GM18868 (cell line): ENCODE measurements around the gene NTRK1.

Experiments
- ATAC-seq: cut with Tn5 transposase; IDR thresholded peaks from one replicate; pipeline ENCODE4 v1.9.1; 2021; ENCODE audit warnings: mild to moderate bottlenecking, moderate library complexity; ENCODE audit not compliant: unreplicated experiment

NTRK1 gene

DNA sequence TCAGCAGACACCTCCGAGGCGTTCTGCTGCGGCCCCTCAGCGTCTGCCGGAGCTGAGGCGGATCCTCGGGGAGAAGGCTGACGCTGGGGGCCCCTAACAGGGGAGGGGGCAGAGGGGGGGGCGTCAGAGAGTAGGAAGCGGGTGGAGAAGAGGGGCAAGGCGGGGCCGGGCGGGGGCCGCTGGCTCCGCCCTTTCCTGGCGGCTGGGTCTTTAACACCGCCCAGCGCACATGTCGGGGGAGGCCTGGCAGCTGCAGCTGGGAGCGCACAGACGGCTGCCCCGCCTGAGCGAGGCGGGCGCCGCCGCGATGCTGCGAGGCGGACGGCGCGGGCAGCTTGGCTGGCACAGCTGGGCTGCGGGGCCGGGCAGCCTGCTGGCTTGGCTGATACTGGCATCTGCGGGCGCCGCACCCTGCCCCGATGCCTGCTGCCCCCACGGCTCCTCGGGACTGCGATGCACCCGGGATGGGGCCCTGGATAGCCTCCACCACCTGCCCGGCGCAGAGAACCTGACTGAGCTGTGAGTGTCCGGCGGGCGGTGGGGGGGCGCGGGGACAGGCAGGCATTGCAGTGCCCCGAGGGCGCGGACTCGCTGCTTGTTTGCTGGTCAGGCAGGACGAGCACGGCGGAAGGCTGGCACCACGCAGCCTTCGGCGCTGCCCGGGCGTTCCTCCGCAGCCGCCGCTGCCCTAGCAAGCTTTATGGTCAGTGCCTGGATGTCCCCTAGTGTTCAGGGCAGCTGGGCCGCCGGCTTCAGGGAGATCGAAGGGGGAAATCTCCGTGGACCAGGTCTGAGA lies at the start of gene NTRK1:
TSS of gene NTRK1 (plus strand) at position 238 of the 796 bp plus-strand sequence. CDS start at position 308, 70 bp downstream.
- no peak for ATAC-seq

DNA sequence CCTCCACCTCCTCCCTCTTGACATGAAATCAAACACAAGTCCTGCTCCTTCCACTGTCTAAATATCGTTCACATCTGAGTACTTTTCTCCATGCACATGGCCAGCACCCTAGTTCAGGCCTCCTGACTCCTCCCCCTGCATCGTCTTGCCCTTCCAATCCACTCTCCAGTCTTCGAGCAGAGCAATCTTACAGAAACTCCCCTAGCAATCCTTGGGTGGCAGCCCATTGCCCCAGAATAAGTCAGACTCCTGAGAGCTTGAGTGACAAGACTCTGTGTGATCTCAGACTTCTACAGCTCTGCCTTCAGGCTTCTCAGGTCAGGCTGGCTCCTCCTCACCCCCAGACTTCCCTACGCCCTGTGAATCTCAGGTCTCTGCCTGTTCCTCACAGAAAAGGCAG lies 49.5 kb upstream of the NTRK1 start:
- no peak for ATAC-seq

DNA sequence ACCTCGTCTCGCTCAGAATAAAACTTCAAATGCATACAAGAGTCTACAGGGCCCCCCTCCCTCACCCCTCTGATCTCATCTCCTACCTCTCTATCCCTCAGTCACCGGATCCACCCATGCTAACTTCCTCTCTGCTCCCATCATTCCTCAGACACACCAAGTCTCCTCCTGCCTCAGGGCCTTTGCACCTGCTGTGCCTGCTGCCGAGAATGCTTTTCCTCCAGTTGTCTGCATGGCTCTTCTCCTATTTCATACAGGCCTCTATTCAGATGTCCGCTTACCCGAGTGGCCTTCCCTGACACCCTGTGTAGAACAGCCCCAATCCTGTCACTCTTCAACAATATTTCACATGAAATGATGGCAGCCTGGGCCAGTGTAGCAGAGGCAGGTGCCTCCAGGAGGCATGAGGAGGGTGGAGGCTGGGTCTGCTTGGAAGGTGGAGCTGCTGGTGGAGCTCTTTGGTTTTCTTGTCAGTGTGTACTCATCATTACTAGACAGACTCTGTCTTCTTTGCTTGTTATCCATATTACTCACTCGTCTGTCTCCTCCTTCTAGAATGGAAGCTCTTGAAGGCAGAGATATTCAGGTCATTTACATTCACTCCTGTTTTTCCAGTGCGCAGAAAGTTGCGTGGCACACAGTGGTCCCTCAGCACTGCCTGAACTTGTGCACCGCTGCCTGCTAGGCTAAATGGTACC lies 48.2 kb upstream of the NTRK1 start:
- no peak for ATAC-seq

DNA sequence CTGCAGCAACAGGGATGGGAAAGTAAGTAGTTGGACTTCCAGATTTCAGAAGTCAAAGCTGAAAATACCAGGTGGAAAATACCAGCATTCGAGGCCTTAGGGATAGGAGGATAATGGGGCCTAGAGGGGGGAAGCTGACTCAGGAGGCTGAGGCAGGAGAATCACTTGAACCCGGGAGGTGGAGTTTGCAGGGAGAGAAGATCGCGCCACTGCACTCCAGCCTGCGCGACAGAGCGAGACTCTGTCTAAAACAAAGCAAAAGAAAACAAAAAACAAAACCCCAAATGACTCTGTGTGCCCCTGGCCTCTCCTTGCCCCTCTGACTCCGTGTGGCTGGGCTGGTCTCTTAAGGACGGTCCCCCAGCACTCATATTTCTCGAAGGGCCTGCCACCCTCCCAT lies 47.4 kb upstream of the NTRK1 start:
- ATAC-seq: no peak

DNA sequence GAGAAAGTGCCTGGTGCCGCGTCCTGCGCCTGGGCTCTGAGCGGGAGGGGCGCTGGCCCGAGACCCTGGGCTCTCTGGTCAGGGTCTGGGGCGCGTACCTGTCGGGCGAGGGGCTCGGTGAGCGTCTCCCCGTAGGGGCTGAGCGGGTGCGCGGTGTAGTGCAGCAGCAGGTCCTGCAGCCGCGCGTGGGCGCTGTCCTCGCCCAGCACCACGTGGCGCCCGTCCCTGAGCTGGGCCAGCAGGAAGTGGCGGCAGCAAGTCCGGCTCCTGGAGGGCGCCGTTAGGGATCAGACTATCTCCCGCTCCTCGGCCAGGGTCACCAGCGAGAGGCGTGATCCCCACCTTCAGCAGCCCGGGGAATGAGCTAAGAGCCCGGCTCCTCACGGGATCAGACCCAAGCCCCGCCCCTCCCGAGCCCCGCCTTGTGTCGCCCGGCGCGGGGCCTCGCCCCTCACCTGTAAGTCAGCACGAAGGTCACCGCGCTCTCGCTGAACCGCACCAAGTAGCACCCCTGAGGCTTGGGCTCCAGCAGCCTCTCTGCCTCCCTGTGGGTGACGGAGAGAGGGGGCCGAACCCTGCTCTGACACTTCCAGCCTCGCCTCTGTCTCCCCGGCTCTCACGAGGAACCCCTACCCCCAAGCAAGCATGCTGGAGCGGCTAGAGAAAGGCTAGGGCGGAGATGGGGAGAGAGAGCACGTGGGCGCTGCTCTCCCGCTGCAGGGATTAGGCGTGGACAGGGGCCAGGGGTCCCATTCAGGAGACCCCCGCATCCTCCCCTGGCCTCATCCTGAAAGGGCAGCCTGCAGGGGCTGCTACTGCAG lies 46.7 kb upstream of the NTRK1 start:
- peak; percentile 48 for ATAC-seq

DNA sequence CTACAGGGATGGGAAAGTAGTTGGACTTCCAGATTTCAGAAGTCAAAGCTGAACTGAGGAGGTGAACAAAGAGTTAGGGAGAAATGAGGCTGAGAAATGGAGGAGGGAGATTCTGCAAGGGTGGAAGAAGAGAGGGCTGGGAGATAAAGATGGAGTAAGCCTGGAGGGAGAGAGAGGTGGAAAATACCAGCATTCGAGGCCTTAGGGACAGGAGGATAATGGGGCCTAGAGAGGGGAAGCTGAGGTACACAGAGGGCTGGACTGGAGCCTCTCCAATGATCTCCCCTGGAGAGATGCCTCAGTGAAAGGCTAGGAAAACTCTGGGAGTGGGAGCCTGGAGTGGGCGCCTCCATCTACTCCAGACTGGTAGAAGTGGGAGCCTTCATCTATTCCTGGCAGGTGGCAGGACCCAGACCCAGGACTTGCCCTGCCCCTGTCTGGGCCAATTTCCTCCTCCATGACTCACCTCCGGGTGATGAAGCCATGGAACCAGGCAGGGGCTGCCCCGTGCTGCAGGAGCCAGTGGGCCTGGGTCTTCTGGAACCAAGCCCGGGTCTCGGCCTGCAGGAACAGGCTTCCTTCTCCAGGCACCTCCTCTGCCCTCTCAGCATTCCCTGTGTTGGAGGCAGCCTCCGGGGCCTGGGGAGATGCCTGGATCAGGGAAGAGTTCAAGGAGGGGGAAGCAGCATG lies 45.9 kb upstream of the NTRK1 start:
- ATAC-seq: no peak

DNA sequence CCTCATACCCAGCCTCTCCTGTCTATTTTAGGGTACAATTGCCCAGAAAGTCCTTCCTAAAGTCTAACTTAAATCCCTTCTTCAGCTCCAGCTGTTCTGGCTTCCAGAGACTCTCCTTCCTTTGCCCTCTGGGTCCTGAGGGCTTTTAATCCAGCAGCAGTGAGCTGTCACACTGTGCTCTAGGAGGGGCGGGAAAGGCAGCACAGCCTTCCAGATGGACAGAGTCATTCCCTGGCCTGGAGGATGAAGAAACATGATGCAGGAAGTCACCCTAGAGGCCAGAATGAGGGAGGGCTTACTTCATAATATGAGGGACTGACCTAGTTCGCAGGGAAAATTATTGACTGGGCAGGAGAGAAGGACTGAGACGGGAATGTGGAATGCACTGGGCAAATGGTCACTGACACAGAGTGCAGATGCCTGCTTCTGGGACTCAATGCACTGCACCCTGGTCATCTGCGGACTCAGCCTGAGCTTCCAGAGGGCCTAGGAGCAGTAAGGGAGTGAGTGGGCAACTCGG lies 45.3 kb upstream of the NTRK1 start:
- no peak for ATAC-seq

DNA sequence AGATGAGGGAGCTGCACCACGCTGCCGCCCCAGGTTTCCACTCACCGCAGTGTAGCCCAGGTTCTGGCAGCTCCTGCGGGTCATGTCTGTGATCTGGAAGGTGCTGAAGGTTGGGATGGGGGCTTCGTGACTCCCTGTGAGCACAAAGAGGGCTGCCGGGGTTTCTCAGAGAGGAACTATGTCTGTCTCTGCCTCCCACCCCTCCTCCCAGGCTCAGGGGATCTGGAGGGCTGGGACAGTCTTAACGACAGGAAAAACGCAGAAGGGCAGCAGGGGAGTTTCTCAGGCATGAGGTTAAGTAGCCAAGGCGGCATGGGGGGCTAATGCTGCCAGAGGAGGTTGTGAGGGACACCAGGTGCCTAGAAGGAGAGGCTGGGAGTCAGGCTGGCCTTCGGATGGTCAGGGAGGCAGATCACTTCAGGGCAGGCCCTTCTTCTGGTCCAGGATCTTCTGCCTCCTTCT lies 44.7 kb upstream of the NTRK1 start:
- no peak for ATAC-seq

DNA sequence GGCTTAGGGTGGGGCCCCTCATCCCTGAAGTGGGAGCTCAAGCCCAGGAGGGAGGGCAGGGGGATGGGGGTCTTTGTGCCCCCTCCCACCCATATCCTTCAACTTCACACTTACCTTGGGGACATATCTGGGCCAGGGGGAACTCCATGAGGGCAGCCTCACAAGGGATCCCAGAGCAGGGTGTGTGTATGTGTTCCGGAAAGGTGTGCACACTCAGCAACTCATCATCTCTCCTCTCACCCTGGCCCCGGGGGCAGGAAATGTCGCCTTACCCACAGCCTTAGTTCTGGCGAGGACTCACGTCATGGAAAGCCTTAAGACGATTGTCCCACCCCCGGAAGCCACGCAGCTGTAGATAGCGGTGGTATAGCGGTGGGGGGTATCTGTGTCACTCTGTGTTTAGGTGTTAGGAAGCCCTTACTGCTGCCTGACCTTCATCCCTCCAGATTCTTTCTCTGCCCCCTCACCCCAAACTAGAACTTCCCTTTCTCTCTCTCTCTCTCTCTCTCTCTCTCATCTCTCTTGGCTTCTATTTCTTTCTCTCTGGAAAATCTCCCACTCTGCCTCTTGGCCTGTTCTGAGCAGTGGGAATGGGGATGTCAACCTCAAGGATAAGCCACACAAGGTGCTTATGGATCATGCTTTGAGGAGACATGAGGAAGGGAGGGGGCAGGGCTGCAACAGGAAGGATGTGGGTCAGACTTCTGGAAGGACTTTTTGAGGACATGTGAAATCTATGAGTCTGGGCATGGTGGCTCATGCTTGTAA lies 43.9 kb upstream of the NTRK1 start, which contains the start of gene SH2D2A:
TSS of gene SH2D2A (minus strand) at position 288 of the 768 bp plus-strand sequence. CDS start at position 148, 140 bp downstream.
- peak; percentile 57 for ATAC-seq

DNA sequence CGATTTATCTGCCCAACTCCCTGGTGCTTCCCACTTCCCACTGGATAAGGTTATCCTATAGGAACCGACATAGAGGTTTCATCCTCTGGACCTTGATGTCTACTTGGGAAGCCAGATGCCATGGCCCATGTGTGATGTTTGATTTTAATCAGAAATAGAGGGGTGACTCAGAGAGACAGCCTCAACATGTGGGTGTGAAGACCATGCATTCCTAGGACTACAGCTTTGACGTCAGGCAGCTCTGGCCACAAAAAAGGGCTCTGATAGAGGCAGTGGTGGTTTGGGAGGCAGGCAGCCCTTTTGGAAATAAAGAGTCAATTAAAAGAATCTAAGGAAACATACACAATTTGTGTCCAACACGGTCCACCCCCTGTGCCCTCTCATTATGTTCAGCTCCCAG lies 38.9 kb upstream of the NTRK1 start:
- no peak for ATAC-seq

DNA sequence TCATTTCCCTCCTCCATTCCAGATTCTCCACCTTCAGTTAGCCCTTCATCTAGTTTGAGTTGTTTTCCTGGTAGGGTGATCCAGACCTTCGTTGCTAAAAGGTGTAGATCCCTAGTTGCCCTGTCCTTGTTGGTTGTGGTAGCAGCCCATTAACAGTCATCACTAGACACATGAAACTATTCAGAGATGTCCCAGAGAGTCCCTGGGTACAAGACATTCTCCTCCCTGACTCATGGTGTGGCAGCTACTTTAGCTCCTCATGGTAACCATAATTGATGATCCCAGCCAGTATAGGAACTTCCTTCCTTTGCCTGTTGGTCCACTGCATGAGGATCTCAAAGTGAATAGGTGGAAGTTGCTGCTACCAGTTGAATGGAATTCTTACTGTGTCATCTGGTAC lies 38.0 kb upstream of the NTRK1 start:
- ATAC-seq: no peak

DNA sequence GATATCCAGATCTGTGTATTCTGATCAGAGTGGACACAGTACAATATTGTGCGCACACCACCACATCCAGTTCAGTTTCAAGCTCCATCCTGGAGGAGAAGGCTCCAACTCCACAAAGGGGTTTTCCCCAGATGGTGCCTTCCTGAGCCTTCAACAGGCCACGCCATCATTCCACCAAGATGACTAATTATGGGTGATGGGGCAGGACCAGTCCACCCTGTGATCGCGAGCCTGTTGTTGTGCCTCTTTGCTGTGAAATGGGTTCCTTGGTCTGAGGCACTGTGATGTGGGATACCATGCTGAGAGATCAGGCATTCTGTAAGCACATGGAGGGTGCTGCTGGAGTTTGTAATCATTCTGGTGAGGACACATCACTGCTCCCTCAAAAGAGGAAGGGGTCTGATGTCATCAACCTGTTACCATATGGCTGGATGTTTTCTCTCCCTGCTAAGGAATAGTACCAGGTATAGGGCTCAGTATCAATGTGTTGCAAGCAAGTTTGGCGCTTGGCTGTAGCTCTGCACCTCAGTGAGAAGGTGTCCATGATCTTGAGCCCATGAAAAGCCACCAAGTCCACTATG lies 37.4 kb upstream of the NTRK1 start:
- no peak for ATAC-seq

DNA sequence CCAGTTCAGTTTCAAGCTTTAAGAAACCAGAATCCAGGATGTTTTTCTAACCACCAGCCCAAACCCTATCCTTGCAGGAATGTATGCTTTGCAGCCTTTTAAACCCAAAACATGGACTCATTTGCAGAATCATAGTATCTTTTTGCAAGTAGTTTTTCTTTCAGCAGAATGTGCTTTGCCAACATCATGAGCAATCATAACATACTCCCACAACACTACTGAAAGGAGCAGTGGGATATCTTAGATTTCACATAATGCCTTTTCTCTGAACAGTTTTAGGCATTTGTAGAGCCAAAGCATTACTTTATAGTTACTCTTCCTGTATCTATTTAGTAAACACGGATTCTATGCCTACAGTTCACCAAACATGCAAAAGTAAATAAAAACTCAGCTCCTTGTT lies 34.0 kb upstream of the NTRK1 start:
- ATAC-seq: no peak

DNA sequence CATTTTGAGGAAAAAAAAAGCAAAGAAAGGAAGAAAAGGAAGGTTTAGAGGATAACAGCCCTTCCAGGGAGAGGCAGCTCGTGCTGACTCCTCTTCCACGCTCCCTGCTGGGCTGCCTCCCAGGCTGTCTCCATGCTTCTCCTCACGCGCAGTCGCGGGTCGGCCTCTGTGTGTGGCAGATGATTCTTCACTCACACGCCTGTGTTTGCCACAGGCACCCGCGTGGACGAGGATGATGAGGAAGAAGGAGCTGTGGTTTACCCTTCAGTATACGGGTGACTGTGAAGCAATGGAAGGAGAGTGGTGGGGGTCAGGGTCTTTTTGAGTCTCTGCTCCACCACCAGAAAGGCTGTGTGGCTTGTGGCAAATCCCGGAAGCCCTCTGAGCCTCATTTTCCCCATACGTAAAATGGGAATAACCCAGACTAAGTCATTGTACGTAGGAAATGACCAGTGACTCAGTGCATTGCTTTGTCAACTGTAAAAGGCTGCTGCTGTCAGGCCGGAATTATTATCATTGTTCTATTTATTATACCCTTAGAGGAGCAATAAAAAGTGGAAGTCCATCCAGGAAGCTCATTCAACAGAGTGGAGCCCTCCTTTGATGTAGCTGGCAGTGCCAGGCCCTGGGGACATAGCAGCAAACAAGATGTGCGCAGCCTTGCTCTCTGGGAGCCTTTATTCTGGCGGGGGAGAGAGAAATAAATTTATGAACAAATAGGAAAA lies 32.1 kb upstream of the NTRK1 start:
- no peak for ATAC-seq

DNA sequence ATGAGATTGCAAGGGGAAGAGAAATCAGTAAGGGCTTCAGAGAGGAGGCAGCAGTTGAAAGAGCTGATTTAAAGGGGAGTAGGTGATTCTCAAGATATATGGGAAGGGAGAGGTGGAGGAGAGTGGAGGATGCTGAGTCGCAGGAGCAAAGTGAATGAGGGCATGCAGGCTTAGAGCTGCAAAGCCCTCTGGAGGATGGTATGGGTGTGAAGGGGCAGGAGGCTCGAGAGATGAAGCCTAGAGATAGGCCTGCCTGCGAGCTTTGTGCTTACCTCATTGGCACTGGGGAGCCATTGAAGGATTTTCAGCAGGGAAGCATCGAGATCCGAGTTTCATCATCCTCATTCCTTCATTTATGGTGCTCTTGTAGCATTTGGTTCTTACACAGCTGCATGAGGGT lies 28.2 kb upstream of the NTRK1 start:
- no peak for ATAC-seq

DNA sequence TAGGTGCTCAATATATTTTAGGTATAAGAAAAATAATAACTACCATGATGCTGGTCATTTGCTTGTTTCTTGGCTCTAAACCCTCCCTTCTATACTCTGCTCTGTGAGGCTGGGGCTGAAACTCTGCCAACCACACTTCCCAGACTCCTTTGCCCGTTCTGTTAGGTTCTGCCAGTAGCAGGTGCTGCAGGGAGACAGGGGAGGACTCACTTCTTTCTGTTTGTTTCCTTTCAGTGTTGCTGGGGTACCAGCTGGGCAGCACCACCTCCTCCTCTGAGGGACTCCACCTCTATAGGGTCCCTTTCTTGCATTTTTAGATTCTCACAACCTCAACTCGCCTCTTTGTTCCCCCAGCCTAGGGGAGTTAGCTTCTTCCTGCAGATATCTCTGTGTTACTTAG lies 27.1 kb upstream of the NTRK1 start:
- no peak for ATAC-seq

DNA sequence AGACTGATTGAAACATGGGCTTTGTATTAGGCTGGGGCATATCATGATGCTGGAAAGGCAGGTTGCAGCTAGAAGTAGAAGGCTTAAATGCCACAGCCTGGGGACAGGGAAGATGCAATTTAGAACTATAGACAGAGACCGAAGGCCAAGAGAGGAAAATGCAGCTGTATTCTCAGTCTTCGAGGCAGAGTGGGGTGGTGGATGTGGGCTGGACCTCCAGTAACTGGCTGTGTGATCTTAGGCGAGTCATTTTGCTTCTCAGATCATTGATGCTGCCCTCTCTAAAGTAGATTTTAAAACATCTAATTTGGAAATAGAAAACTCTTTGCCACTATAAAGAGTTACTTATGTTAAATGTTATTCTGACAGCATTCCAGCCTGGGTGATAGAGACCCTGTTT lies 26.3 kb upstream of the NTRK1 start:
- ATAC-seq: no peak

DNA sequence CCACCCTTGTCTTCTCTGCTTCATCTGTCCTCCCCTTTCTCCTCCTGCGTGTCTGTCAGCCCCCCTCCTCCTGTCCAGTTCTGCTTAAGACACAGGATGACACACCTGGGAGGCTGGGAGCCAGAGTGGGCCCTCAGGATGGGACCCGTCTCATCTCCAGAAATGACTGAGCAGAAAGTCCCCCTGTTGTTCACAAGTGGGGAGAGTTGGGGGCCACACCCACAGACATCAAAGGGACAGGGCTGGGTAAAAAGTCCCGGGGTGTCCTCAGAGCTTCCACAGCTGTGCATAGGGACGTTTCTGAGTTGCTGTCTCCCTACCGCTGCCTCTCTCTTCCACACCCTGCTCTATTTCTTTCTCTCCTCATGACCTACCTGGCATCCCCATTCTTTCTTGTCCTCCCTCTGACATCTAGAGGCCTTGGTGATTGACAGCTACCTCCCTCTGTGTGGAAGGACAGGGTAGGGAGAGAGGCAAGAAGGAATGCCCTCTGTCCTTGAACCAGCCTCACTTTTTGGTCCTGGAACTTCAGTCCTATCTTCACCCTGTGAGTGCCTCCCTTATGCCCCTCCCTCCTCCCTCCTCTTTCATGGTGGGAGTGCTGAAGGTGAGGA lies 24.5 kb upstream of the NTRK1 start:
- peak; percentile 78 for ATAC-seq
